IPS-NIHi11 (cell line): ENCODE data around the gene SEC24D.

Source experiments
- DNase-seq: peaks from one replicate; pipeline ENCODE4 v3.0.0; 2012; ENCODE audit warnings: mixed read lengths, low spot score

The SEC24D gene

GRCh38 chr4:118773429-118773792 lies 62.5 kb downstream of the SEC24D start:
- no peak for DNase-seq

GRCh38 chr4:118772767-118773428 lies 63.0 kb downstream of the SEC24D start:
- DNase-seq: no peak

DNA sequence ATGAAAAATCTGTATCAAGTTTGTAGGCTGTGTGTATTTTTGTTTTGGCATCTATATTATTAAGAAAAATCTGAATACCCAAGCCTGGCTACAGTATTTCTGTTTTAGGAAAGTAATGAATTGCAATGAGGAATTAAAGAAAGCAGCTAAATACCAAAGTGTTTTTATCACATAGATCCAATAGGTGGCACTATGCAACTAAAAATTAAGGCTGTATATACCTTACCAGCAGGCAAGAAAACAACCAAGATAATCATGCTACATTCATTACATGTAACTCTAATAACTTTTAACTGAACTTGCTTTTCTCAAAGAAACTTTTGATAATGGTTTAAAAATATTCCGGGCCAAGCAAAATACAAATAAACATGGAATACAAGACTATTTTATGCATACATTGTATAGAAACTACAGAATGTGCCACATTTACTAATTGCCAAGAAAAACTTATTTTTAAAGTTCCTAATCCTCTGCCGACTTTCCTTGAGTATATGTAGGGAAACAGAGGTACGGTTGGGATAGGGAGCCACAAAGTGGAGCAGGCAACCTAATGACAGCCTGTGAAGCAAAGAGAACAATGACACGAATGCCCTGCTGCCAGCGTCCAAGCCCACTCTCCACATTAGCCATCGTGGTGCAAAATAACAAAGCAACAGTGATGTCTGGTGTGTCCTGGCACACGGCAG lies 63.7 kb downstream of the SEC24D start:
- DNase-seq: peak; percentile 58

GRCh38 chr4:118770741-118771187 lies 65.2 kb downstream of the SEC24D start:
- no peak for DNase-seq

DNA sequence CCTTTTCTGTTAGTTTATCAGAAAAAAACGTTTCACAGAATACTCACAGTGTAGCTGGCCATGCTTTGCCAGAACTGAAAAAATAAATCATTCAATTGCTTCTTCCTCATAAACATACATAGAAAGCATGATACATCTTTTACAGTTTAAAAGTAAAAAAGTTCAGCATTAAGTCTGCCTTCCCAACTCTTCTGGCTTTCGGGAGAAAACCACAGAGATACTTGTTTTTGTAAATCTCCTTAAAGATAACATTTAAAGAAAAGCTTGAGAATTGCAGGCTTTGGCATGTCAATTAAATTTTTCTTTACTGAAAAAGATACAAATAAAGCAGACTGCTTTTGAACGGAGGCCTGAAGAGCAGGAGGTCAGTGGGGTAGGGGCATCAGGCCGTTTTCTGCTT lies 66.8 kb downstream of the SEC24D start:
- no peak for DNase-seq

- DNase-seq: no peak
These were observed 68.8 kb downstream of the SEC24D start for GRCh38 chr4:118767109-118767508.

DNA sequence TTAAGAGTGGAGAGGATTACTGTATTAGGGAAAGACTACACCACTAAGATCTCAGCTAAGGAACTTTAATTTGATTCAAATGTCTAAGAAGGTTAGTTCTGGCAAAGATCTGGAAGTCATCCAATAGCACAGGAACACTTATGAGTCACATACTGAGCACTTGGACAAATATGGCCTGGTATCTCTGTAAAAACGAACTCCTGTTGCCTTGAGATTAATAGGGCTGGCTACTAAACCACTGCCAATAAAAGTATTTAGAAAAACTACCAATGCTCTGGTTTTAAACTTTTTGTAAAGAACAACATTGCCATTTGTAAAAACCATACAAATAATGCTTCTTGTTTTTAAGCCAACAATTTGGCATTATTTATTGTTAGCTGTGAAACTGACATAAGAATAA lies 70.5 kb downstream of the SEC24D start:
- DNase-seq: no peak

DNA sequence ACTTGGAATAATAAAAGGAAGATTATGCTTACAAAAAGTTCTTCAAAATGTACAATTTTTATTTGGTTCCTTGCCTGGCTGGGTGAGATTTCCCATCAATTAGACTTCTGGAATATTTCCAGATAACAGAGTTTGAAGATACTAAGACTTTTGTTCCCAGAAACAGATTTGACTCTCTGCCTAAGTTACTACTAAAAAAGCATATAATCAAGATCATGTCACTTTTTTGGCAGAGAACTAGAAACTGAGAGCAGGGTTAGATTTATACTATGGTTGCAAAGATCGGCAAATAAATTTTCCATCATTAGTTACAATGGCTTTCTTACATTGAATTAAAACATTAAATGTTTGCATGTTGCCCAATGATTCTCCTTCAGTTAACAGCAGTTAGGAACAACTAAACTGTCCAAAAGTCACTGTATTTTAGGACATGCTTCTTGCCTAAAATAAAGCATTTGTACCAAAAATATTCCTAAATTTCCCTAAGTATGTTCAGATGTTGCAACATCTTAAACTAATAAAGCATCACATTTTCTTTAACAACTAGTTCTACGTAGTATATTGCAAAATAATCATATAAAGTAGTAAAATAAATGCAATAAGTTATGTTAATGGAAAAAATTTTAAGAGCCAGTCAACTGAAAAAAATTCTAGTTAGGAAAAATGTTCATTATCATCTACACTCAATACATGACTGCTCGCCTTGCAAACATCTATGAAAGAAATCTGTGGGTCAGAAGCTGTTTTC lies 73.0 kb downstream of the SEC24D start:
- no peak for DNase-seq

GRCh38 chr4:118762155-118762554 lies 73.8 kb downstream of the SEC24D start:
- no peak for DNase-seq

DNA sequence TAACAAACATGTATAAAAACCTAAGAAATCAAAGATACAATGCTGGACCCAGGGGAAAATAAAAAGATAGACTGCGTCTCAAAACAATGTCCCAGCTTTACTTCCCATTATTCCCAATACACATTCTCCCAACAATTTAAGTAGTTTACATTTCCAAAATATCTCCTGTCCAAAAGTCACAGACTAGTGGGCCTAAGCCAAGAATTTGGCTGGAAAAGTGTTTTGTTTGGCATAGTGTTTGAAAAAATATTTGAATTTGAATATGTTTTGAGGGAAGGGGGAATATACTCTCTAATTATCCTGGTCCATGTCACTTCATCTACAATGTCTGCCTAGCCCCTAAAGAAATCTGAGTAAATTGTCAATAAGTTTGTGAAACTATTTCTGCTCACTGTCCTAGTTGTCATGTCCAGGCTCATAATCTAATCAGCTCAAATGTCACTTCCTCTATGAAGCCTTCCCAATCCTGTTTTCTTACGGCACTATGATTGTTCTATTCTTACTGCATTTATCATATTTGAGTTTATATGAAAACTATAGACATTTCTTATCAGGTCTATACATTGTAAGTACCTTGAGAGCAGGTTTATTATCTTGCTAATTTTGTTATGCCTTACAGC lies 74.4 kb downstream of the SEC24D start:
- DNase-seq: no peak

GRCh38 chr4:118760493-118760892 lies 75.4 kb downstream of the SEC24D start:
- DNase-seq: no peak

DNA sequence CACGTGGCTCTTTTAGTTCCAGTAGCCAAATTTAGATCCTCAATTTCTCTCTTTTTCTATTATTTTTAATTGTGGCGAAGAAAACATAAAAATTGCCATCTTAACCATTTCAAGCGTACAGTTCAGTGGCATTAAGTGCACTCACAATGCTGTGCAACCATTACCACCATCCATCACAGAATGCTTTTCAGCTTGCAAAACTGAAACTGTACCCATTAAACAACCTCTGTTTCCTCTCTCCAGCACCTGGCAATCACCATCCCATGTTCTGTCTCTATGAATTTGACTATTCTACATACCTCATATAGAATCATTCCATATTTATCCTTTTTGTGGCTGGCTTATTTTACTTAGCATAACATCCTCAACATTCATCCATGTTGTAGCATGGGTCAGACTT lies 75.8 kb downstream of the SEC24D start:
- DNase-seq: no peak

- DNase-seq: no peak
These were observed 76.4 kb downstream of the SEC24D start for GRCh38 chr4:118759481-118759880.

- no peak for DNase-seq
These were observed 77.6 kb downstream of the SEC24D start for GRCh38 chr4:118758293-118758692.

DNA sequence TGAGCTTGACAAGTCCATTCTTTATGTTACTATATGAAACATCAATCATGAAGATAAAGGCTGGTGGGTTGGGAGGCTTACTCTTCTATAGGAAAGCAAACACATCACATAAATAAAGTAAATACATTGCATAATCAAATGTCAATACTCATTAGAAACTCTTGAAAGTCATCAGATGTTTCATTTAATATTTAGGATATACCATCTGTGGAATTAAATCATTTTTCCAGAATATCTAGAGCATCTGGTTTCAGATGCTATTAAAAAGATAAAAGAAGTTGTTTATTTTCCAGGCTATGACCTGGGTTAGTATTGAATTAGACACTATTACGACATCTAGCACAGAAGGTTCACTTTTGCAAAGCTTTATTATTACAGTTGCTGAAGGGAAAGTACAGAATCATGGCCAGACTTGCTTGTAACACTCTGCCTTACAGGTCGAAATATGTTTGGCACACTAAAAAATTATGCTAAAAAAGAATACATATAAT lies 78.1 kb downstream of the SEC24D start:
- no peak for DNase-seq

DNA sequence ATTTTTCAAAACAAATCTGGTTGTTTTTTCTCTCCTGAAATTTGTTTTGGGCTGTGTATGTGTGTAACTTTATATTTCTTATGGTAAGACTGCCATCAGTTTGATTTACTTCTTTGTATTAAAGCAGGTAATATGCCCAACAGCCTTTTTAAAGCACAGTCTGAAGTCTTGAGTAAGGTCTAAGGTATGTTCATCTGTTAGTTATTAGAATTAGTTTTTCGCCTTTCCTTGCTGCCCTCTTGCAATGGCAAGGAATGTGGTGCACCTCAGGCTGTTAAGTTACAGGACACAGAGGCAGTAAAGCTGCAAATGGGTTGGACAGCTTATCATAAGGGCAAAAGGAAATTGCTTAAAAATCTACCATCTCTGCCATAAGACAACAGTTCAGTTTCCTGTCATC lies 79.0 kb downstream of the SEC24D start:
- DNase-seq: no peak

DNA sequence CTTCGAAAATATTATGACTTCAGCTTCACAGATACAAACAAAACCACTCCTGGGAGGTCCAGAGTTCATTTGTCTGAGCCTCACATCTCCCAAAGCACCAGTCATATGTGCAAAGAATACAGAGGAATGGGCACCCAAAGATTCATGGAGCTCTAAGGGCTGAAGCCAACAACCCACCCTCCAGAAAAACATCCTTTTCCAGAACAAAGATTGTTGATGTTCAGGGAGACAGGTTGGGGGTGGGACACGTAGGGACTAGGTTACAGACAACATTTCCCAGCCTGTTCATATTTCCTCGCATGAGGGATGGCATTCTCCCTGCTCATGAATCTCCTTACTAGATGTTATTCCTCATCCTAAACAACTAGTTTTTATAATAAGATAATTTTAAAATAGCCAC lies 79.5 kb downstream of the SEC24D start:
- no peak for DNase-seq

- DNase-seq: no peak
These were observed 80.3 kb downstream of the SEC24D start for GRCh38 chr4:118755438-118756226.

DNA sequence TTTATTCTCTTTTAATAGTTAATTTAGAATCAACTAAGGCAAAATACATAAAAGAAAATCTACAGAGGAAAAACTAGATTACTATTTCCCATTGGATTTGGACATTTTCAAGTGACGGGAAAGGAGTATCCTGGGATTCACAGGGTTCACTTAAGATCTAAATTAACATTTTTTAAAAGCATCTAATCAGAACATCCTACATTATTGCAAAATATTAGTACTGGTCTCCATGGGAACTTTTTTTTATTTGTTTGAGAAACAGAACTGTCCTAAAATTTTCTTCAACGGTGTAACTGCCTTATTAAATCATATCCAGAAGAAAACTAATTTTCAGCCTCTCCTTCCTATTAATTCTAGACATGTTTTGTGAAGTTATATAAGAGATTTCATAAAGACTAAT lies 81.0 kb downstream of the SEC24D start:
- no peak for DNase-seq

DNA sequence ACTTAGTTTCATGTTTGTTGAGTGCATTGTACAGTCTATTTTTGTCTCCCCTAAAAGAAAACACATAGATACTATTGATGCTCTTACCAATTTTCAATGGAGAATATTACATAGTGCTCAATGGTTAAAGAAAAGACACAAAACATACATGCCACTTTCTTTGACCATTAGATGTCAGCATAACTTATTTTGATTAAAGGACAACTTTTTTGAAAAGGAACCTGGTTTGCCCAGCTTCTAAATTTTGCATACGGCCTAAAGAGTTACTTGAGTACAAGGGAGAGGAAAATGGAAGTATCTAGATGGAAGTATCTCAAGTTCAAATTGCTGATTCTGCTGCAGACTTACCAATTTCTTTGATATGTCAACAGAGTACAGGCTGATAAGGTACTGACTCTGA lies 82.2 kb downstream of the SEC24D start:
- DNase-seq: no peak

- no peak for DNase-seq
These were observed 82.8 kb downstream of the SEC24D start for GRCh38 chr4:118753096-118753495.

DNA sequence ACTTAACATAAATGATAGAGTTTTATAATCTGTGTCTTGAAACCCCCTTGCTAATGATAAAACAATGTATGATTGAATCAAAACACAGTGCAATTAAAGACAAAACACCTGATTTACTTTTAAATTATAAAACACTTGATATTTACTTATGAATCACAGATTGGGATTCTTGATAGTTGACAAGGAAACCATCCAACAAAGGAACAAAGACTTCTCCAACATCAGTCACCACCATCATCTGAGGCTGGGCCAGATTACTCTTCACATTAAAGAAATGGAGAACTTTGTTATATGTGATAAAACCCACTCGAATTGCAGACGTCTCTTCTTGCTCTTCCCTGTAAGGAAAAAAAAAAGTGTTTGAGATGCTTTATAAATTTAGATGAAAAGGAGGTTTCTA lies 83.4 kb downstream of the SEC24D start:
- no peak for DNase-seq
